Thoracic aorta (tissue), 2 donors: ENCODE results near the gene KAT2B. TPM values are rescaled to one million over a fixed set of nuclear protein-coding genes. Genes with fewer than 3 reads are reported as not detected.

Experiments
- ATAC-seq: fragments of 150-250 bp; one replicate; pipeline ENCODE4 v1.8.0; 2017; ENCODE audit warnings: low read depth; ENCODE audit not compliant: insufficient number of reproducible peaks, low FRiP score
- DNase-seq: peaks from one replicate; pipeline ENCODE4 v3.0.0-alpha.2; 2020; ENCODE audit warnings: low spot score
- H3K27ac ChIP-seq, 2 donors: fragments of 200-600 bp; sonication (generic); 1 replicate in 1 of 2; 2 replicates in 1 of 2; pipeline ENCODE4 v1.5.1; 2016; ENCODE audit warnings: mild to moderate bottlenecking in 2 of 2, moderate library complexity in 2 of 2
- H3K27me3 ChIP-seq: fragments of 200-600 bp; sonication (generic); replicated peaks from 2 replicates; pipeline ENCODE4 v1.6.0; 2016; ENCODE audit warnings: mild to moderate bottlenecking; ENCODE audit not compliant: insufficient read depth
- H3K36me3 ChIP-seq: fragments of 200-600 bp; sonication (generic); one replicate; pipeline ENCODE4 v1.5.1; 2016
- H3K4me1 ChIP-seq, 2 donors: fragments of 200-600 bp; sonication (generic); 1 replicate in 1 of 2; 2 replicates in 1 of 2; pipeline versions ENCODE4 v1.5.1 to v1.6.0; 2016; ENCODE audit warnings: low read depth in 2 of 2, mild to moderate bottlenecking in 1 of 2; ENCODE audit not compliant: control insufficient read depth in 1 of 2
- H3K4me3 ChIP-seq: fragments of 200-600 bp; sonication (generic); 2 replicates; pipeline ENCODE4 v1.5.1; 2016; ENCODE audit warnings: mild to moderate bottlenecking
- H3K9me3 ChIP-seq: fragments of 200-600 bp; sonication (generic); 2 replicates; pipeline ENCODE4 v1.5.1; 2016
- CTCF ChIP-seq: fragments of 200-600 bp; sonication (generic); IDR thresholded peaks from one replicate; pipeline ENCODE4 v1.5.1; 2019; ENCODE audit warnings: antibody characterized with exemption
- total RNA-seq, 2 donors: library from RNA; depleted of rRNA; stranded (reverse); fragments of >200 nt; gene quantifications; one replicate each; pipeline versions ENCODE4 v1.1.0 to v1.2.3, GENCODE V29; 2016

The KAT2B gene
- total RNA-seq, 2 donors from 2014 or later: 48.0 to 72.8 TPM

GRCh38 chr3:20047341-20047779 lies 7.1 kb downstream of the KAT2B start:
- Histone ChIP-seq H3K27ac (peak overlapping the region in 1 of 2 donors; percentile 26), H3K36me3 (no peaks in the 10 kb centered on the region), H3K4me3 (peak overlapping the region; percentile 42), H3K27me3 (no peaks in the 10 kb centered on the region), H3K4me1 (peaks cover 34 to 61% of the 10 kb centered on the region in 2 donors), H3K9me3 (no peaks in the 10 kb centered on the region)
- ATAC-seq: no peak
- no peak for TF ChIP-seq CTCF
- no peak for DNase-seq

GRCh38 chr3:20047976-20048883 lies 8.0 kb downstream of the KAT2B start:
- peak overlapping the region; percentile 42 for H3K4me3 ChIP-seq

GRCh38 chr3:20051123-20051806 lies 11.0 kb downstream of the KAT2B start:
- Histone ChIP-seq H3K9me3 (no peaks in the 10 kb centered on the region), H3K36me3 (no peaks in the 10 kb centered on the region), H3K27ac (no peak overlapping the region), H3K27me3 (no peaks in the 10 kb centered on the region), H3K4me3 (no peak overlapping the region), H3K4me1 (peaks cover 25 to 51% of the 10 kb centered on the region in 2 donors)
- DNase-seq (no peak), ATAC-seq (no peak)
- no peak for TF ChIP-seq CTCF

More at GRCh38 chr3:20047976-20048883, 8.0 kb downstream of the KAT2B start:
- Histone ChIP-seq H3K27me3 (no peaks in the 10 kb centered on the region), H3K36me3 (no peaks in the 10 kb centered on the region), H3K27ac (peak overlapping the region in 1 of 2 donors; percentile 26), H3K9me3 (no peaks in the 10 kb centered on the region), H3K4me1 (peaks cover 28 to 52% of the 10 kb centered on the region in 2 donors)
- no peak for TF ChIP-seq CTCF
- no peak for ATAC-seq
- DNase-seq: no peak

GRCh38 chr3:20052851-20053250 lies 12.6 kb downstream of the KAT2B start:
- ATAC-seq (no peak), DNase-seq (no peak)
- Histone ChIP-seq H3K27ac (no peak overlapping the region), H3K9me3 (no peaks in the 10 kb centered on the region), H3K36me3 (no peaks in the 10 kb centered on the region), H3K4me1 (peaks cover 31 to 51% of the 10 kb centered on the region in 2 donors), H3K27me3 (no peaks in the 10 kb centered on the region), H3K4me3 (no peak overlapping the region)
- TF ChIP-seq CTCF: no peak

GRCh38 chr3:20054549-20054987 lies 14.3 kb downstream of the KAT2B start:
- H3K4me1 ChIP-seq: peaks cover 22 to 38% of the 10 kb centered on the region in 2 donors

More at GRCh38 chr3:20054549-20054987, 14.3 kb downstream of the KAT2B start:
- Histone ChIP-seq H3K27me3 (no peaks in the 10 kb centered on the region), H3K36me3 (no peaks in the 10 kb centered on the region), H3K27ac (no peak overlapping the region), H3K9me3 (no peaks in the 10 kb centered on the region), H3K4me3 (no peak overlapping the region)
- TF ChIP-seq CTCF: no peak
- DNase-seq (peak; percentile 45), ATAC-seq (peak; percentile 65)
